Measurements from ENCODE around the gene RASSF3.
A peak's percentile ranks its signal among the peaks of the same experiment; 100 is the strongest.
"Not testable (repeated sequence)": the region's sequence is repeated elsewhere in the genome, so short reads cannot be mapped to it uniquely, and the experiment has no call there.

Gene RASSF3

GRCh38 chr12:64653123-64653522 lies 42.8 kb downstream of the RASSF3 start:
- Histone ChIP-seq H3K9ac (ENCODE audit: low read depth in 1 of 2, low read length in 2 of 2) (no peak overlapping the region), H3K9me3 (ENCODE audit: control insufficient read depth in 1 of 2, low read length in 2 of 2) (no peaks in the 10 kb centered on the region), H3K4me3 (ENCODE audit: low read depth in 1 of 2, low read length in 2 of 2) (no peak overlapping the region), H3K36me3 (ENCODE audit: control insufficient read depth in 1 of 2, insufficient read depth in 2 of 2, low read length in 2 of 2) (no peaks in the 10 kb centered on the region), H3K4me1 (ENCODE audit: control insufficient read depth in 1 of 2, insufficient read depth in 2 of 2, low read length in 2 of 2) (peaks cover 16 to 23% of the 10 kb centered on the region in 2 donors), H3K27me3 (ENCODE audit: control insufficient read depth in 1 of 2, insufficient read depth in 2 of 2, low read length in 2 of 2) (no peaks in the 10 kb centered on the region), H3K27ac (ENCODE audit: low read depth, low read length) (no peak overlapping the region)

GRCh38 chr12:64653907-64654306 lies 43.6 kb downstream of the RASSF3 start:
- not testable (repeated sequence) for H3K4me3 ChIP-seq (ENCODE audit: low read depth in 1 of 2, low read length in 2 of 2); H3K9me3 ChIP-seq (ENCODE audit: control insufficient read depth in 1 of 2, low read length in 2 of 2); H3K27me3 ChIP-seq (ENCODE audit: control insufficient read depth in 1 of 2, insufficient read depth in 2 of 2, low read length in 2 of 2); H3K9ac ChIP-seq (ENCODE audit: low read depth in 1 of 2, low read length in 2 of 2); H3K36me3 ChIP-seq (ENCODE audit: control insufficient read depth in 1 of 2, insufficient read depth in 2 of 2, low read length in 2 of 2); H3K27ac ChIP-seq (ENCODE audit: low read depth, low read length)
- H3K4me1 ChIP-seq (ENCODE audit: control insufficient read depth in 1 of 2, insufficient read depth in 2 of 2, low read length in 2 of 2), result peaks cover 20 to 27% of the 10 kb centered on the region in 2 donors

- Histone ChIP-seq H3K27me3 (ENCODE audit: control insufficient read depth in 1 of 2, insufficient read depth in 2 of 2, low read length in 2 of 2) (no peaks in the 10 kb centered on the region), H3K9me3 (ENCODE audit: control insufficient read depth in 1 of 2, low read length in 2 of 2) (no peaks in the 10 kb centered on the region), H3K27ac (ENCODE audit: low read depth, low read length) (no peak overlapping the region), H3K36me3 (ENCODE audit: control insufficient read depth in 1 of 2, insufficient read depth in 2 of 2, low read length in 2 of 2) (no peaks in the 10 kb centered on the region), H3K4me3 (ENCODE audit: low read depth in 1 of 2, low read length in 2 of 2) (no peak overlapping the region), H3K9ac (ENCODE audit: low read depth in 1 of 2, low read length in 2 of 2) (no peak overlapping the region), H3K4me1 (ENCODE audit: control insufficient read depth in 1 of 2, insufficient read depth in 2 of 2, low read length in 2 of 2) (peaks cover 24 to 29% of the 10 kb centered on the region in 2 donors)
Measured at GRCh38 chr12:64655141-64655540, 44.8 kb downstream of the RASSF3 start.

GRCh38 chr12:64656429-64656828 lies 46.1 kb downstream of the RASSF3 start:
- Histone ChIP-seq H3K27me3 (ENCODE audit: control insufficient read depth in 1 of 2, insufficient read depth in 2 of 2, low read length in 2 of 2) (no peaks in the 10 kb centered on the region), H3K9me3 (ENCODE audit: control insufficient read depth in 1 of 2, low read length in 2 of 2) (no peaks in the 10 kb centered on the region), H3K4me1 (ENCODE audit: control insufficient read depth in 1 of 2, insufficient read depth in 2 of 2, low read length in 2 of 2) (peaks cover 20 to 24% of the 10 kb centered on the region in 2 donors), H3K36me3 (ENCODE audit: control insufficient read depth in 1 of 2, insufficient read depth in 2 of 2, low read length in 2 of 2) (no peaks in the 10 kb centered on the region), H3K4me3 (ENCODE audit: low read depth in 1 of 2, low read length in 2 of 2) (no peak overlapping the region), H3K9ac (ENCODE audit: low read depth in 1 of 2, low read length in 2 of 2) (no peak overlapping the region), H3K27ac (ENCODE audit: low read depth, low read length) (no peak overlapping the region)

GRCh38 chr12:64658892-64659481 lies 48.7 kb downstream of the RASSF3 start:
- H3K4me3 ChIP-seq (ENCODE audit: low read depth in 1 of 2, low read length in 2 of 2), result no peak overlapping the region
- peaks cover 15 to 20% of the 10 kb centered on the region in 2 donors for H3K4me1 ChIP-seq (ENCODE audit: control insufficient read depth in 1 of 2, insufficient read depth in 2 of 2, low read length in 2 of 2)
- no peaks in the 10 kb centered on the region for H3K27me3 ChIP-seq (ENCODE audit: control insufficient read depth in 1 of 2, insufficient read depth in 2 of 2, low read length in 2 of 2)
- no peak overlapping the region for H3K9ac ChIP-seq (ENCODE audit: low read depth in 1 of 2, low read length in 2 of 2)
- no peaks in the 10 kb centered on the region for H3K9me3 ChIP-seq (ENCODE audit: control insufficient read depth in 1 of 2, low read length in 2 of 2)
- H3K27ac ChIP-seq (ENCODE audit: low read depth, low read length), result no peak overlapping the region
- no peaks in the 10 kb centered on the region for H3K36me3 ChIP-seq (ENCODE audit: control insufficient read depth in 1 of 2, insufficient read depth in 2 of 2, low read length in 2 of 2)

- no peaks in the 10 kb centered on the region for H3K27me3 ChIP-seq (ENCODE audit: control insufficient read depth in 1 of 2, insufficient read depth in 2 of 2, low read length in 2 of 2)
- H3K4me3 ChIP-seq (ENCODE audit: low read depth in 1 of 2, low read length in 2 of 2), result no peak overlapping the region
- no peaks in the 10 kb centered on the region for H3K36me3 ChIP-seq (ENCODE audit: control insufficient read depth in 1 of 2, insufficient read depth in 2 of 2, low read length in 2 of 2)
- H3K4me1 ChIP-seq (ENCODE audit: control insufficient read depth in 1 of 2, insufficient read depth in 2 of 2, low read length in 2 of 2), result peaks cover 21 to 28% of the 10 kb centered on the region in 2 donors
- no peak overlapping the region for H3K27ac ChIP-seq (ENCODE audit: low read depth, low read length)
- no peaks in the 10 kb centered on the region for H3K9me3 ChIP-seq (ENCODE audit: control insufficient read depth in 1 of 2, low read length in 2 of 2)
- H3K9ac ChIP-seq (ENCODE audit: low read depth in 1 of 2, low read length in 2 of 2), result no peak overlapping the region
Measured at GRCh38 chr12:64660237-64661018, 50.1 kb downstream of the RASSF3 start.

- no peak overlapping the region for H3K9ac ChIP-seq (ENCODE audit: low read depth in 1 of 2, low read length in 2 of 2)
- H3K9me3 ChIP-seq (ENCODE audit: control insufficient read depth in 1 of 2, low read length in 2 of 2), result no peaks in the 10 kb centered on the region
- no peak overlapping the region for H3K27ac ChIP-seq (ENCODE audit: low read depth, low read length)
Measured at GRCh38 chr12:64663015-64663414, 52.7 kb downstream of the RASSF3 start.

GRCh38 chr12:64665514-64665913 lies 55.2 kb downstream of the RASSF3 start:
- Histone ChIP-seq H3K27me3 (ENCODE audit: control insufficient read depth in 1 of 2, insufficient read depth in 2 of 2, low read length in 2 of 2) (no peaks in the 10 kb centered on the region), H3K4me3 (ENCODE audit: low read depth in 1 of 2, low read length in 2 of 2) (peak overlapping the region; percentile 21 to 25), H3K4me1 (ENCODE audit: control insufficient read depth in 1 of 2, insufficient read depth in 2 of 2, low read length in 2 of 2) (peaks cover 49 to 62% of the 10 kb centered on the region in 2 donors), H3K36me3 (ENCODE audit: control insufficient read depth in 1 of 2, insufficient read depth in 2 of 2, low read length in 2 of 2) (no peaks in the 10 kb centered on the region), H3K9me3 (ENCODE audit: control insufficient read depth in 1 of 2, low read length in 2 of 2) (no peaks in the 10 kb centered on the region), H3K27ac (ENCODE audit: low read depth, low read length) (peak overlapping the region; percentile 34), H3K9ac (ENCODE audit: low read depth in 1 of 2, low read length in 2 of 2) (peak overlapping the region; percentile 43 to 45)

More at GRCh38 chr12:64663015-64663414, 52.7 kb downstream of the RASSF3 start:
- Histone ChIP-seq H3K4me1 (ENCODE audit: control insufficient read depth in 1 of 2, insufficient read depth in 2 of 2, low read length in 2 of 2) (peaks cover 36 to 49% of the 10 kb centered on the region in 2 donors), H3K27me3 (ENCODE audit: control insufficient read depth in 1 of 2, insufficient read depth in 2 of 2, low read length in 2 of 2) (no peaks in the 10 kb centered on the region), H3K4me3 (ENCODE audit: low read depth in 1 of 2, low read length in 2 of 2) (no peak overlapping the region), H3K36me3 (ENCODE audit: control insufficient read depth in 1 of 2, insufficient read depth in 2 of 2, low read length in 2 of 2) (no peaks in the 10 kb centered on the region)

GRCh38 chr12:64666054-64666914 lies 56.0 kb downstream of the RASSF3 start:
- Histone ChIP-seq H3K27me3 (ENCODE audit: control insufficient read depth in 1 of 2, insufficient read depth in 2 of 2, low read length in 2 of 2) (no peaks in the 10 kb centered on the region), H3K36me3 (ENCODE audit: control insufficient read depth in 1 of 2, insufficient read depth in 2 of 2, low read length in 2 of 2) (no peaks in the 10 kb centered on the region), H3K9ac (ENCODE audit: low read depth in 1 of 2, low read length in 2 of 2) (peak overlapping the region; percentile 43 to 45), H3K9me3 (ENCODE audit: control insufficient read depth in 1 of 2, low read length in 2 of 2) (no peaks in the 10 kb centered on the region), H3K4me3 (ENCODE audit: low read depth in 1 of 2, low read length in 2 of 2) (peak overlapping the region; percentile 21 to 25), H3K4me1 (ENCODE audit: control insufficient read depth in 1 of 2, insufficient read depth in 2 of 2, low read length in 2 of 2) (peaks cover 57 to 69% of the 10 kb centered on the region in 2 donors), H3K27ac (ENCODE audit: low read depth, low read length) (peak overlapping the region; percentile 34)

GRCh38 chr12:64667793-64668192 lies 57.5 kb downstream of the RASSF3 start:
- Histone ChIP-seq H3K27ac (ENCODE audit: low read depth, low read length) (no peak overlapping the region), H3K4me1 (ENCODE audit: control insufficient read depth in 1 of 2, insufficient read depth in 2 of 2, low read length in 2 of 2) (peaks cover 67 to 82% of the 10 kb centered on the region in 2 donors), H3K9me3 (ENCODE audit: control insufficient read depth in 1 of 2, low read length in 2 of 2) (no peaks in the 10 kb centered on the region), H3K27me3 (ENCODE audit: control insufficient read depth in 1 of 2, insufficient read depth in 2 of 2, low read length in 2 of 2) (no peaks in the 10 kb centered on the region), H3K9ac (ENCODE audit: low read depth in 1 of 2, low read length in 2 of 2) (no peak overlapping the region), H3K36me3 (ENCODE audit: control insufficient read depth in 1 of 2, insufficient read depth in 2 of 2, low read length in 2 of 2) (no peaks in the 10 kb centered on the region), H3K4me3 (ENCODE audit: low read depth in 1 of 2, low read length in 2 of 2) (peak overlapping the region in 1 of 2 donors; percentile 19)

Data from duodenal mucosa (tissue), 2 donors.